ENCODE measurements around the gene ANO3. TPM values are rescaled to one million over a fixed set of nuclear protein-coding genes. Genes with fewer than 3 reads are reported as not detected.

The ANO3 gene
- total and polyA plus RNA-seq, 2 of the 8 experiments (the other 6 are each of a cell fraction or from before 2014, with no cell fraction given): not detected

- Histone ChIP-seq H3K9me3 (ENCODE audit: insufficient read depth in 2 of 2, low read depth in 1 of 2, low read length in 1 of 2) (no peaks in the 10 kb centered on the region), H3K27ac (ENCODE audit: low read depth, low read length) (no peak overlapping the region; the same call in 1 of the 2 replicates), H2BK20ac (ENCODE audit: low read length) (no peak overlapping the region), H2BK120ac (replicated peaks; ENCODE audit: low read depth, low read length) (no peak overlapping the region), H3K23ac (ENCODE audit: insufficient read length) (no peak overlapping the region), H3K23me2 (ENCODE audit: low read depth, low read length) (peaks cover 2% of the 10 kb centered on the region; the same call in 1 of the 2 replicates), H3K14ac (ENCODE audit: insufficient read length) (no peak overlapping the region), H4K5ac (ENCODE audit: insufficient read length, low read depth, low read length) (no peak overlapping the region), H3K79me2 (ENCODE audit: control insufficient read depth in 1 of 2, insufficient read depth in 2 of 2, low read length in 2 of 2) (no peaks in the 10 kb centered on the region), H2AK5ac (ENCODE audit: low read depth, low read length) (no peak overlapping the region), H3K27me3 (replicated peaks in 1 of 4; ENCODE audit: control insufficient read depth in 3 of 4, extremely low read depth in 1 of 4, insufficient read depth in 3 of 4, low read length in 3 of 4) (no peaks in the 10 kb centered on the region), H3K18ac (ENCODE audit: extremely low read depth, low read length) (no peak overlapping the region), H2BK15ac (ENCODE audit: low read length) (no peak overlapping the region), H3K56ac (replicated peaks; ENCODE audit: insufficient read length, low read depth, low read length) (no peak overlapping the region), H3K79me1 (ENCODE audit: low read depth, low read length) (no peaks in the 10 kb centered on the region), H2AFZ (ENCODE audit: low read length) (no peak overlapping the region), H2BK5ac (ENCODE audit: low read depth, low read length) (no peak overlapping the region), H4K91ac (replicated peaks; ENCODE audit: insufficient read length, low read length) (no peak overlapping the region), H2BK12ac (ENCODE audit: low read depth, low read length) (no peak overlapping the region), H3K4me1 (replicated peaks in 1 of 4; ENCODE audit: control insufficient read depth in 3 of 4, insufficient read depth in 4 of 4, low read length in 3 of 4) (no peaks in the 10 kb centered on the region), H3K4ac (replicated peaks; ENCODE audit: insufficient read length, low read depth, low read length) (no peak overlapping the region), H3K4me3 (ENCODE audit: extremely low read depth in 1 of 4, insufficient read depth in 2 of 4, low read depth in 3 of 4, low read length in 4 of 4) (no peak overlapping the region), H3K9ac (replicated peaks in 1 of 4; ENCODE audit: extremely low read depth in 1 of 4, low read depth in 3 of 4, low read length in 3 of 4) (no peak overlapping the region), H3K4me2 (ENCODE audit: insufficient read depth in 1 of 2, low read depth in 2 of 2, low read length in 2 of 2) (no peak overlapping the region), H3K36me3 (ENCODE audit: control insufficient read depth in 2 of 4, insufficient read depth in 4 of 4, low read length in 3 of 4) (no peaks in the 10 kb centered on the region), H4K20me1 (replicated peaks in 1 of 2; ENCODE audit: control insufficient read depth in 1 of 2, insufficient read depth in 2 of 2, low read length in 2 of 2) (no peaks in the 10 kb centered on the region), H4K8ac (ENCODE audit: extremely low read depth, insufficient read depth, low read length) (no peak overlapping the region)
- 92% methylated on average over 5 of the region's 5 CpGs; no CpG with 5 or more reads in 1 of the 2 experiments for WGBS, 2 experiments (ENCODE audit: extremely low coverage in 1 of 2, insufficient coverage in 1 of 2, insufficient read length in 1 of 2, insufficient replicate concordance in 2 of 2, low coverage in 1 of 2, low lambda C conversion rate in 2 of 2, missing lambda C conversion rate in 1 of 2)
- ChIA-PET POLR2A (ENCODE audit: partially characterized antibody) (no interaction called here), CTCF (ENCODE audit: partially characterized antibody) (interaction anchor here (0.7 kb wide), 1 partner anchor 107 kb away, joined by 3 read pairs; no protein-coding TSS in a partner anchor)
- no peak for DNase-seq (ENCODE audit: low read depth in 1 of 2, low spot score in 2 of 2)
- no peak for FAIRE-seq
- no peak for TF ChIP-seq SP2 (IDR thresholded peaks at IDR 0.05; ENCODE audit: low read length)
- TF ChIP-seq CREB1 (IDR thresholded peaks at IDR 0.05): no peak
- TF ChIP-seq TAF1 (IDR thresholded peaks at IDR 0.05; ENCODE audit: low read depth, low read length): no peak
- no peak for TF ChIP-seq YY1 (IDR thresholded peaks at IDR 0.05; ENCODE audit: low read depth, low read length)
Observed at GRCh38 chr11:26410706-26411366, 78.9 kb downstream of the ANO3 start.
